Retinal pigment epithelial cell (primary cell): Measurements from ENCODE around the gene EXD1.
"Not testable (repeated sequence)": the region's sequence is repeated elsewhere in the genome, so short reads cannot be mapped to it uniquely, and the experiment has no call there.

Experiments used
- DNase-seq: peaks from one replicate; pipeline ENCODE4 v3.0.0-alpha.2; 2010; ENCODE audit warnings: low read depth
- H3K4me3 ChIP-seq: 2 replicates; pipeline ENCODE4 v1.5.1; 2011; ENCODE audit warnings: mild to moderate bottlenecking, low read length, control low read depth, moderate library complexity
- CTCF ChIP-seq: conservative IDR thresholded peaks from 2 replicates; pipeline ENCODE4 v1.5.1; 2011; ENCODE audit warnings: low read depth, low read length, control low read depth, inconsistent platforms

The EXD1 gene

DNA sequence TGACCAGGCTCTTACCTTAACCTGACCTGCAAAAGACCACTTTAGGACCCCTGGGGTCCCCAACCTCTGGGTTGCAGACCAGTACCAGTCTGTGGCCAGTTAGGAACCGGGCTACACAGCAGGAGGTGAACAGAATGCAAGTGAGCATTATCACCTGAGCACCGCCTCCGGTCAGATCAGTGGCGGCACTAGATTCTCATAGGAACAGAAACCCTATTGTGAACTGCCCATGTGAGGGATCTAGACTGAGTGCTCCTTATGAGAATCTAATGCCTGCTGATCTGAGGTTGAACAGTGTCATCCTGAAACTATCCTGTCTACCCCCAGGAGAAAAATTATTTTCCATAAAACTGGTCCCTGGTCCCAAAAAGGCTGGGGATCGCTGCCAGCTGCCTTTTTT lies 20.9 kb upstream of the EXD1 start:
- no peak overlapping the region for H3K4me3 ChIP-seq
- DNase-seq: no peak
- TF ChIP-seq CTCF: no peak

DNA sequence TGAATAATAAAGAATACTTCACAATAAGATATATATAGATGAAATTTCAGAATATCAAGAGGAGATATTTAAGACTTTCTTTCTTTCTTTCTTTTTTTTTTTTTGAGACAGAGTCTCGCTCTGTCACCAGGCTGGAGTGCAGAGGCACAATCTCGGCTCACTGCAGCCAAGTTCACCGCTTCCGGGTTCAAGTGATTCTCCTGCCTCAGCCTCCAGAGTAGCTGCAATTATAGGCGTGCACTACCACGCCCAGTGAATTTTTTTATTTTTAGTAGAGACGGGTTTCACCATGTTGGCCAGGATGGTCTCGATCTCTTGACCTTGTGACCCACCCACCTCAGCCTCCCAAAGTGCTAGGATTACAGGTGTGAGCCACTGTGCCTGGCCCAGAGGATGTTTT lies 20.2 kb upstream of the EXD1 start:
- H3K4me3 ChIP-seq, DNase-seq: not testable (repeated sequence)

DNA sequence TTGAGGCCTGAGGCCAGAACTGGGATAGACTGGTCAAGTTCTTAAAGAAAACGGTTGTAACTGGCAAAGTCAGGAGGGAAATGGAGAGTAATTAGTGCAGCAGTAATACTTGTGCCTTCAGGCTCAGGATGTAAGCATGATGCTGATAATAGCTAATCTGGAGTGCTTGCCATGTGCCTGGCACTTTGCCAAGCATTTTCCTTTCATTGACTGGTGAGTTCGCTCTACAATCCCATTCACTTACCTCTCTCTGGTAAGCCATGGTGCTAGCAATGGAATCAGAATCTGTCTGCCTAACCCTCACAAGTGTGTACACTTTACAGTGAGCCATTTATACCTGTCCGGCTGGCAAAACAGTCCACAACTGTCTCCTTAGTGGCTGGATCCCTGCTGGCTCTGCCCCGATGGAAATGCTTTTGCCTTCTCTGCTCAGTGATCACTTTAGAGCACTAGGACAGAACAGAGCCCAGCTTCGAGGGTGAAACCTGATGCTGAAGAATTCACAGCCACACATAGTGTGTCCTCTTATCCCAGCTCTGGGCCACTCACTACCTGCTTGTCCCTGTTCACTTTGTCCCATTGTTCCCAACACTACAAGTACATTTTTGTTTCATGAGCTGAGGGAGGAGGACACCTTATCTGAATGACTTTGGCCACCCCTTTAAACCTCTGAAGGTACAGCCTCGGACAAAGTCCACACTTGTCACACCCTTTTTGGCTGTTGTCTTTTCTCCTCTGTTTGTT lies 10.8 kb upstream of the EXD1 start:
- no peak for TF ChIP-seq CTCF
- DNase-seq: no peak
- H3K4me3 ChIP-seq: no peak overlapping the region

DNA sequence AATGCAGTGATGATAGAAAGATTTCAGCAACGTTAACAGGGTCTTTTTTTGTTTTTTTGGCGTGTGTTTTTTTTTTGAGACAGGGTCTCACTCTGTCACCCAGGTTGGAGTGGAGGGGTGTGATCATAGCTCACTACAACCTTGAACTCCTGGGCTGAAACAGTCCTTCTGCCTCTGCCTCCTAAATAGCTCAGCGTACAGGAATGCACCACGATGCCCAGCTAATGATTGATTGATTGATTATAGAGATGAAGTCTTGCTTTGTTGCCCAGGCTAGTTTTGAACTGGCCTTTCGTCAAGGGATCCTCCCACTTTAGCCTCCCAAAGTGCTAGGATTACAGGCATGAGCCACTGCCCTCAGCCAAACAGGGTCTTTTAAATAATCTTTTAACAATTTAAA lies 7.5 kb upstream of the EXD1 start:
- no peak overlapping the region for H3K4me3 ChIP-seq
- TF ChIP-seq CTCF: no peak
- DNase-seq: no peak

- no peak for DNase-seq
- no peak overlapping the region for H3K4me3 ChIP-seq
- TF ChIP-seq CTCF: no peak
Observed at GRCh38 chr15:41235929-41236328, 5.4 kb upstream of the EXD1 start.

- not testable (repeated sequence) for H3K4me3 ChIP-seq, DNase-seq
Observed at GRCh38 chr15:41235228-41235627, 4.7 kb upstream of the EXD1 start.

- peak; percentile 15 for DNase-seq
- H3K4me3 ChIP-seq: no peak overlapping the region
- TF ChIP-seq CTCF: no peak
Observed at GRCh38 chr15:41233367-41233771, 2.8 kb upstream of the EXD1 start.

DNA sequence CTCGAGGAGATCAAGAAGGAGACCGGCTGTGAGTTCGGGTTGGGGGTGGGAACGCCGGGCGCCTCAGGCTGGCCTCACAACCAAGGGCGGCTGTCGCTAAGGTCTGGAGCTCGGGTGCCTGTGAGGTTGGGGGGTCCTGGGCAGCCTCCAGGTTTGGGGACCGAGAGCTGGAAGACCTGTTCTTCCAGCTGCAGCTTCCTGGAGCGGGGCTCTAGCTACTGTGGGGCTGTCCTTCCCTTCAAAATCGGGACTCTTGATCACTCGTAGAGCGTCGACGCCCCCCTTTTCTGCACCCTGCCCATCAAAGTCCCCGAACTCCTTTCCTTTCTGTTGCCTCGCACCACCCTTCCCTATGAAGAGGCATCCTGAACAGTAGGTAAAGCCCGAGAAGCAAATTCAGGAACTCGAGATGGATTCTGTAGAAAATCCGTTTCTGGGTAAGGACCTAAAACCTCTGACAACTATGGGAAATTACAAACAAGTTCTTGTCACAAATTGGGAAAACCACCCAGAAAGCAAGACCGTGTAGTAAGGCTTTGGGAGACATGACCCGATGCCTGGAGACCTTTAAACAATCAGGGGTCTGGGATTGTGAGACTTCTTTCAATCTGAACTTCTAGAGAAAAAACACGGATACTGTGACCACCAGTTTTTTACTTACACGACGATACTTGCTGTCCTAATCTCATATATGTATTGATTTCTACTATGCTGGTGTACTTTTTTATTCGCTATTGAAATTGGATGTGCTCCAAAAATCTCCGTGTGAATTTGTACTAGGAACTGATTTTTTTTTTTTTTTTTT lies 1.1 kb upstream of the EXD1 start:
- no peak for DNase-seq
- TF ChIP-seq CTCF: no peak
- peak overlapping the region; percentile 91 for H3K4me3 ChIP-seq
